Keratinocyte (primary cell): ENCODE measurements around the gene F5.

Experiments
- EZH2 ChIP-seq: IDR thresholded peaks from one replicate; pipeline ENCODE4 v1.6.1; 2012; ENCODE audit warnings: inconsistent platforms, mild to moderate bottlenecking, low read length, moderate library complexity
- TF ChIP-seq, protein P1 (sequence below), 3 experiments: IDR thresholded peaks in 1 of 3; conservative IDR thresholded peaks in 1 of 3; optimal IDR thresholded peaks in 1 of 3; 2 replicates in 2 of 3; 3 replicates in 1 of 3; pipeline versions ENCODE3 to v1.5.1; 2011; ENCODE audit warnings: low read length in 3 of 3, mild to moderate bottlenecking in 3 of 3, moderate library complexity in 2 of 3, control low read depth in 1 of 3, inconsistent platforms in 1 of 3; ENCODE audit not compliant: insufficient read depth in 2 of 3; ENCODE audit errors: extremely low read depth in 1 of 3

DNA sequence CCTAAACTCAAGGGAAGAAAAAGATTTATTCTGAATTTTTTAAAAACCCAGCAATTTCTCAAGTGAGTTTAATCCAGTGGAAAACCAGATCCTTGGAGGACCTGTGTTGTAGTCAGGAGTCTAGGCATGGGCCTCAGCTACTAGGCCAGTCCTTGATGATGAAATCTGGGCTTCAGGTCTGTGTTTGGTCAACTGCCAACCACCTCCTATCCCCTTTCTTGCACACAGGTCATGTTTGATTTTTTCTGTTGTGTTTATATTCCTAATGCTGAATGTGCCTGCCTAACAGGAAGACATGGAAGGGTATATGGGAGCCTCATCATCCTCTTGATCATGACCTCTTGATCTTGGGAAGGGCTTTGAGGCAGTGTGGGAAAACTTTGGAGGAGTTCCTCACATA is 62.4 kb downstream of the F5 start:
- no peak for TF ChIP-seq EZH2
- TF ChIP-seq, protein P1, sequence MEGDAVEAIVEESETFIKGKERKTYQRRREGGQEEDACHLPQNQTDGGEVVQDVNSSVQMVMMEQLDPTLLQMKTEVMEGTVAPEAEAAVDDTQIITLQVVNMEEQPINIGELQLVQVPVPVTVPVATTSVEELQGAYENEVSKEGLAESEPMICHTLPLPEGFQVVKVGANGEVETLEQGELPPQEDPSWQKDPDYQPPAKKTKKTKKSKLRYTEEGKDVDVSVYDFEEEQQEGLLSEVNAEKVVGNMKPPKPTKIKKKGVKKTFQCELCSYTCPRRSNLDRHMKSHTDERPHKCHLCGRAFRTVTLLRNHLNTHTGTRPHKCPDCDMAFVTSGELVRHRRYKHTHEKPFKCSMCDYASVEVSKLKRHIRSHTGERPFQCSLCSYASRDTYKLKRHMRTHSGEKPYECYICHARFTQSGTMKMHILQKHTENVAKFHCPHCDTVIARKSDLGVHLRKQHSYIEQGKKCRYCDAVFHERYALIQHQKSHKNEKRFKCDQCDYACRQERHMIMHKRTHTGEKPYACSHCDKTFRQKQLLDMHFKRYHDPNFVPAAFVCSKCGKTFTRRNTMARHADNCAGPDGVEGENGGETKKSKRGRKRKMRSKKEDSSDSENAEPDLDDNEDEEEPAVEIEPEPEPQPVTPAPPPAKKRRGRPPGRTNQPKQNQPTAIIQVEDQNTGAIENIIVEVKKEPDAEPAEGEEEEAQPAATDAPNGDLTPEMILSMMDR (optimal IDR thresholded peaks at IDR 0.05 in 1 of 3, IDR thresholded peaks at IDR 0.05 in 1 of 3, conservative IDR thresholded peaks at IDR 0.05 in 1 of 3; ENCODE audit: extremely low read depth in 1 of 3, insufficient read depth in 2 of 3, low read length in 3 of 3) = no peak
